A549 treated with CORT108297 at 1 μM for 4 hours (cell line): ENCODE results near the gene LDAF1. TPM values are rescaled to one million over a fixed set of nuclear protein-coding genes. Genes with fewer than 3 reads are reported as not detected.

Experiments used
- total RNA-seq: library from RNA; stranded (reverse); fragments of 200-300 nt; extraction: Qiagen RNA extraction; gene quantifications from 5 replicates; pipeline ENCODE4 v1.2.3, GENCODE V29; 2022

The LDAF1 gene
- 16.0 to 25.6 TPM (median 19.7 TPM) in 5 replicates for total RNA-seq

GRCh38 chr16:21158208-21159110 lies at the start of gene LDAF1:
LDAF1 (plus strand) TSS chr16:21158674; CDS start chr16:21161183, 2,509 bp downstream.

GRCh38 chr16:21150375-21151001 lies 8.0 kb upstream of the LDAF1 start, which contains the start of gene DNAH3:
DNAH3 (minus strand) TSS chr16:21150846; CDS start chr16:21150319, 527 bp downstream.

GRCh38 chr16:21211486-21211885 lies 53.0 kb downstream of the LDAF1 start, which contains the start of gene ZP2:
ZP2 (minus strand) TSS chr16:21211574; CDS start chr16:21211547, 27 bp downstream.

Other genes with a start within 250 kb of the LDAF1 start
- gene DNAH3, start 7.8 kb upstream of the LDAF1 start, total RNA-seq, result 0.11 to 0.29 TPM (median 0.17 TPM) in 5 replicates
- not detected in 5 replicates for gene ZP2, start 52.9 kb downstream of the LDAF1 start, total RNA-seq
- gene ANKS4B, start 75.0 kb downstream of the LDAF1 start, total RNA-seq, result 0.05 to 0.09 TPM (median 0.06 TPM) in 5 replicates
- gene CRYM, start 119.6 kb downstream of the LDAF1 start, total RNA-seq, result 1.8 to 1.9 TPM (median 1.8 TPM) in 5 replicates